GM10266 (cell line): ENCODE data around the gene ZNF75A.
A peak's percentile ranks its signal among the peaks of the same experiment; 100 is the strongest.

Experiments used
- DNase-seq: peaks from one replicate; pipeline ENCODE4 v3.0.0; 2012; ENCODE audit errors: extremely low spot score
- CTCF ChIP-seq: IDR thresholded peaks from 2 replicates; pipeline ENCODE4 v1.5.1; 2012; ENCODE audit warnings: mild to moderate bottlenecking, low read depth; ENCODE audit not compliant: control insufficient read depth, insufficient read depth; ENCODE audit errors: missing control alignments

Gene ZNF75A

GRCh38 chr16:3355589-3355988, 50.3 kb downstream of the ZNF75A start, which contains the start of gene OR2C1:
Gene OR2C1 (plus strand): TSS chr16:3355889. CDS start chr16:3355941, 52 bp downstream.
- DNase-seq: no peak
- no peak for TF ChIP-seq CTCF

- no peak for TF ChIP-seq CTCF
- DNase-seq: no peak
These were observed 50.8 kb downstream of the ZNF75A start for GRCh38 chr16:3356118-3356517.

- DNase-seq: no peak
- no peak for TF ChIP-seq CTCF
These were observed 53.6 kb downstream of the ZNF75A start for GRCh38 chr16:3358871-3359270.

GRCh38 chr16:3362931-3363330, 57.6 kb downstream of the ZNF75A start:
- no peak for DNase-seq
- TF ChIP-seq CTCF: no peak

GRCh38 chr16:3363793-3364192, 58.5 kb downstream of the ZNF75A start:
- no peak for TF ChIP-seq CTCF
- no peak for DNase-seq

- no peak for TF ChIP-seq CTCF
- peak; percentile 58 for DNase-seq
These were observed 59.6 kb downstream of the ZNF75A start for GRCh38 chr16:3364774-3365427.
